HEK293 (cell line): ENCODE results near the gene DUSP6.

Source experiments
- BCL11A ChIP-seq: fragments of 450-650 bp; formaldehyde crosslinking; IDR thresholded peaks from 2 replicates; pipeline ENCODE4 v1.5.1; 2016; ENCODE audit warnings: low read depth, missing biosample characterization, missing genetic modification characterization
- KLF1 ChIP-seq: fragments of 450-650 bp; formaldehyde crosslinking; IDR thresholded peaks from 2 replicates; pipeline ENCODE4 v1.5.1; 2016; ENCODE audit warnings: missing biosample characterization, missing genetic modification characterization
- KLF10 ChIP-seq: fragments of 450-650 bp; IDR thresholded peaks from 2 replicates; pipeline ENCODE4 v1.5.1; 2018; ENCODE audit warnings: missing biosample characterization, mild to moderate bottlenecking, missing genetic modification characterization
- ZBTB49 ChIP-seq: fragments of 450-650 bp; formaldehyde crosslinking; IDR thresholded peaks from 2 replicates; pipeline ENCODE4 v1.5.1; 2016; ENCODE audit warnings: missing biosample characterization, missing genetic modification characterization, low read depth
- ZNF138 ChIP-seq: fragments of 450-650 bp; formaldehyde crosslinking; IDR thresholded peaks from 2 replicates; pipeline ENCODE4 v1.5.1; 2016; ENCODE audit warnings: missing biosample characterization, missing genetic modification characterization, borderline replicate concordance
- ZNF140 ChIP-seq: fragments of 450-650 bp; formaldehyde crosslinking; IDR thresholded peaks from 2 replicates; pipeline ENCODE4 v1.5.1; 2016; ENCODE audit warnings: missing biosample characterization, missing genetic modification characterization
- ZNF239 ChIP-seq: fragments of 450-650 bp; formaldehyde crosslinking; IDR thresholded peaks from 2 replicates; pipeline ENCODE4 v1.5.1; 2016; ENCODE audit warnings: missing biosample characterization, missing genetic modification characterization
- ZNF274 ChIP-seq, 2 experiments: fragments of 200-500 bp in 1 of 2; fragments of 450-650 bp in 1 of 2; sonication (Bioruptor generic) in 1 of 2; formaldehyde crosslinking in 1 of 2; IDR thresholded peaks; 2 replicates each; pipeline versions ENCODE4 v1.5.1 to v1.6.1; 2014 to 2016; ENCODE audit warnings: borderline replicate concordance in 1 of 2, inconsistent platforms in 1 of 2, low read length in 1 of 2, missing biosample characterization in 1 of 2, missing genetic modification characterization in 1 of 2
- ZNF350 ChIP-seq: fragments of 450-650 bp; formaldehyde crosslinking; IDR thresholded peaks from 2 replicates; pipeline ENCODE4 v1.5.0; 2017; ENCODE audit warnings: missing biosample characterization, mild to moderate bottlenecking, missing genetic modification characterization
- ZNF843 ChIP-seq: fragments of 450-650 bp; formaldehyde crosslinking; IDR thresholded peaks from 2 replicates; pipeline ENCODE4 v1.5.1; 2016; ENCODE audit warnings: missing biosample characterization, missing genetic modification characterization
- TF ChIP-seq, protein P1 (sequence below): fragments of 450-650 bp; formaldehyde crosslinking; IDR thresholded peaks from 2 replicates; pipeline ENCODE4 v1.5.1; 2016; ENCODE audit warnings: missing biosample characterization, missing genetic modification characterization
- TF ChIP-seq, protein P2 (sequence below): fragments of 450-650 bp; formaldehyde crosslinking; IDR thresholded peaks from 2 replicates; pipeline ENCODE4 v1.5.1; 2016; ENCODE audit warnings: missing biosample characterization, missing genetic modification characterization
- TF ChIP-seq, protein P3 (sequence below): fragments of 450-650 bp; formaldehyde crosslinking; IDR thresholded peaks from 2 replicates; pipeline ENCODE4 v1.5.1; 2016; ENCODE audit warnings: missing biosample characterization, missing genetic modification characterization
- TF ChIP-seq, protein P4 (sequence below): sonication (generic); formaldehyde crosslinking; IDR thresholded peaks from 2 replicates; pipeline ENCODE4 v1.8.1; 2022; ENCODE audit warnings: mild to moderate bottlenecking, moderate library complexity, missing genetic modification reagents

DNA sequence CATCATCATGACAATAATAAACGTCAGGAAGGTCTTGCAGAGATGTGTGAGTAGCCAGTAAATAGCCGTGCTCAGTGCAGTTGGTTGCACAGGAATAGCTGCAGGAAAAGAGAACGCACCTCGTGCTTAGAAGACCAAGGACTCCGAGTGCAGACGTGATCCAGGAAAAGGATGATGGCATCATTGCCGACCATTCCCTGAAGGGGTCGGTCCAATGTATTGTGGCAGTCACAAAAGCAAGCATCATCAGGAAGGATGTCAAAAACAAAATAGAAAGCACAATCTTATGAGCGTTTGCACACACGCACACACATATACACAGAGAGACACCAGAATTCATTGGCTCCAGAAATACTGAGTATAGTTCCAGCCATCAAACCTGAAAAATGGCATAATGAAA, 12.8 kb downstream of the DUSP6 start:
- no peak for TF ChIP-seq ZNF140
- no peak for TF ChIP-seq ZNF843
- TF ChIP-seq, protein P1, sequence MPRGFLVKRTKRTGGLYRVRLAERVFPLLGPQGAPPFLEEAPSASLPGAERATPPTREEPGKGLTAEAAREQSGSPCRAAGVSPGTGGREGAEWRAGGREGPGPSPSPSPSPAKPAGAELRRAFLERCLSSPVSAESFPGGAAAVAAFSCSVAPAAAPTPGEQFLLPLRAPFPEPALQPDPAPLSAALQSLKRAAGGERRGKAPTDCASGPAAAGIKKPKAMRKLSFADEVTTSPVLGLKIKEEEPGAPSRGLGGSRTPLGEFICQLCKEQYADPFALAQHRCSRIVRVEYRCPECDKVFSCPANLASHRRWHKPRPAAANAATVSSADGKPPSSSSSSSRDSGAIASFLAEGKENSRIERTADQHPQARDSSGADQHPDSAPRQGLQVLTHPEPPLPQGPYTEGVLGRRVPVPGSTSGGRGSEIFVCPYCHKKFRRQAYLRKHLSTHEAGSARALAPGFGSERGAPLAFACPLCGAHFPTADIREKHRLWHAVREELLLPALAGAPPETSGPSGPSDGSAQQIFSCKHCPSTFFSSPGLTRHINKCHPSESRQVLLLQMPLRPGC: no peak
- no peak for TF ChIP-seq KLF1 (tag by site-specific recombination)
- TF ChIP-seq, protein P2, sequence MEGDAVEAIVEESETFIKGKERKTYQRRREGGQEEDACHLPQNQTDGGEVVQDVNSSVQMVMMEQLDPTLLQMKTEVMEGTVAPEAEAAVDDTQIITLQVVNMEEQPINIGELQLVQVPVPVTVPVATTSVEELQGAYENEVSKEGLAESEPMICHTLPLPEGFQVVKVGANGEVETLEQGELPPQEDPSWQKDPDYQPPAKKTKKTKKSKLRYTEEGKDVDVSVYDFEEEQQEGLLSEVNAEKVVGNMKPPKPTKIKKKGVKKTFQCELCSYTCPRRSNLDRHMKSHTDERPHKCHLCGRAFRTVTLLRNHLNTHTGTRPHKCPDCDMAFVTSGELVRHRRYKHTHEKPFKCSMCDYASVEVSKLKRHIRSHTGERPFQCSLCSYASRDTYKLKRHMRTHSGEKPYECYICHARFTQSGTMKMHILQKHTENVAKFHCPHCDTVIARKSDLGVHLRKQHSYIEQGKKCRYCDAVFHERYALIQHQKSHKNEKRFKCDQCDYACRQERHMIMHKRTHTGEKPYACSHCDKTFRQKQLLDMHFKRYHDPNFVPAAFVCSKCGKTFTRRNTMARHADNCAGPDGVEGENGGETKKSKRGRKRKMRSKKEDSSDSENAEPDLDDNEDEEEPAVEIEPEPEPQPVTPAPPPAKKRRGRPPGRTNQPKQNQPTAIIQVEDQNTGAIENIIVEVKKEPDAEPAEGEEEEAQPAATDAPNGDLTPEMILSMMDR: no peak
- TF ChIP-seq, protein P3, sequence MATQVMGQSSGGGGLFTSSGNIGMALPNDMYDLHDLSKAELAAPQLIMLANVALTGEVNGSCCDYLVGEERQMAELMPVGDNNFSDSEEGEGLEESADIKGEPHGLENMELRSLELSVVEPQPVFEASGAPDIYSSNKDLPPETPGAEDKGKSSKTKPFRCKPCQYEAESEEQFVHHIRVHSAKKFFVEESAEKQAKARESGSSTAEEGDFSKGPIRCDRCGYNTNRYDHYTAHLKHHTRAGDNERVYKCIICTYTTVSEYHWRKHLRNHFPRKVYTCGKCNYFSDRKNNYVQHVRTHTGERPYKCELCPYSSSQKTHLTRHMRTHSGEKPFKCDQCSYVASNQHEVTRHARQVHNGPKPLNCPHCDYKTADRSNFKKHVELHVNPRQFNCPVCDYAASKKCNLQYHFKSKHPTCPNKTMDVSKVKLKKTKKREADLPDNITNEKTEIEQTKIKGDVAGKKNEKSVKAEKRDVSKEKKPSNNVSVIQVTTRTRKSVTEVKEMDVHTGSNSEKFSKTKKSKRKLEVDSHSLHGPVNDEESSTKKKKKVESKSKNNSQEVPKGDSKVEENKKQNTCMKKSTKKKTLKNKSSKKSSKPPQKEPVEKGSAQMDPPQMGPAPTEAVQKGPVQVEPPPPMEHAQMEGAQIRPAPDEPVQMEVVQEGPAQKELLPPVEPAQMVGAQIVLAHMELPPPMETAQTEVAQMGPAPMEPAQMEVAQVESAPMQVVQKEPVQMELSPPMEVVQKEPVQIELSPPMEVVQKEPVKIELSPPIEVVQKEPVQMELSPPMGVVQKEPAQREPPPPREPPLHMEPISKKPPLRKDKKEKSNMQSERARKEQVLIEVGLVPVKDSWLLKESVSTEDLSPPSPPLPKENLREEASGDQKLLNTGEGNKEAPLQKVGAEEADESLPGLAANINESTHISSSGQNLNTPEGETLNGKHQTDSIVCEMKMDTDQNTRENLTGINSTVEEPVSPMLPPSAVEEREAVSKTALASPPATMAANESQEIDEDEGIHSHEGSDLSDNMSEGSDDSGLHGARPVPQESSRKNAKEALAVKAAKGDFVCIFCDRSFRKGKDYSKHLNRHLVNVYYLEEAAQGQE: no peak
- TF ChIP-seq, protein P4, sequence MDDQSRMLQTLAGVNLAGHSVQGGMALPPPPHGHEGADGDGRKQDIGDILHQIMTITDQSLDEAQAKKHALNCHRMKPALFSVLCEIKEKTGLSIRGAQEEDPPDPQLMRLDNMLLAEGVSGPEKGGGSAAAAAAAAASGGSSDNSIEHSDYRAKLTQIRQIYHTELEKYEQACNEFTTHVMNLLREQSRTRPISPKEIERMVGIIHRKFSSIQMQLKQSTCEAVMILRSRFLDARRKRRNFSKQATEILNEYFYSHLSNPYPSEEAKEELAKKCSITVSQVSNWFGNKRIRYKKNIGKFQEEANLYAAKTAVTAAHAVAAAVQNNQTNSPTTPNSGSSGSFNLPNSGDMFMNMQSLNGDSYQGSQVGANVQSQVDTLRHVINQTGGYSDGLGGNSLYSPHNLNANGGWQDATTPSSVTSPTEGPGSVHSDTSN (CRISPR knock-in tag): no peak
- no peak for TF ChIP-seq ZBTB49
- no peak for TF ChIP-seq ZNF274 (IDR thresholded peaks at IDR 0.05; ENCODE audit: low read length)
- no peak for TF ChIP-seq ZNF274 (tag by site-specific recombination; IDR thresholded peaks at IDR 0.05; ENCODE audit: borderline replicate concordance)
- TF ChIP-seq KLF10 (tag by site-specific recombination): no peak
- no peak for TF ChIP-seq BCL11A
- TF ChIP-seq ZNF350 (tag by site-specific recombination): no peak
- TF ChIP-seq ZNF239: no peak
- no peak for TF ChIP-seq ZNF138 (tag by site-specific recombination)
